ENCODE data around the gene MINDY4.

Gene MINDY4

GRCh38 chr7:30871655-30872054 lies 100.4 kb downstream of the MINDY4 start:
- no peak overlapping the region for H3K4me3 ChIP-seq (ENCODE audit: low read depth, low read length)
- TF ChIP-seq CTCF (IDR thresholded peaks at IDR 0.05; ENCODE audit: insufficient read depth, low read depth, low read length, missing control alignments) = no peak
- DNase-seq (ENCODE audit: low read depth) = no peak

DNA sequence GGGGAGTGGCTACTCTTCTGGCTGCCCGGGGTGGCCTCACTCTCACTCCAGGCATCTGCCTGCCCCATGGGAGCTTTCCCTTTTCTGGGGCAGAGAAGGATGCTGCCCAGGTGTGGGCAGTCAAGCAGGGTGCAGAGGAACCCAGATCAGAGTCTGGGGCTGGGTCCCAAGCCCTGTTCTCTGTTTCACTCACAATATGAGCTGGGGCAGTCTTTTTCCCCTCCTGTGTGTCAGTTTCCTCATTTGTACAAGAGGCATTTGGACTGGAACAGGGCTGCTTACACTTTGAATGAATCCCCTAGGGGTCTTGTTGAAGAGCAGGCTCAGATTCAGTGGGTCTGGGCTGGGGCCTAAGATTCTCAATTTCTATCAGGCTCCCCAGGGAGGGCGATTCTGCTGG lies 102.0 kb downstream of the MINDY4 start:
- no peak overlapping the region for H3K4me3 ChIP-seq (ENCODE audit: low read depth, low read length)
- TF ChIP-seq CTCF (IDR thresholded peaks at IDR 0.05; ENCODE audit: insufficient read depth, low read depth, low read length, missing control alignments) = no peak
- DNase-seq (ENCODE audit: low read depth) = no peak

DNA sequence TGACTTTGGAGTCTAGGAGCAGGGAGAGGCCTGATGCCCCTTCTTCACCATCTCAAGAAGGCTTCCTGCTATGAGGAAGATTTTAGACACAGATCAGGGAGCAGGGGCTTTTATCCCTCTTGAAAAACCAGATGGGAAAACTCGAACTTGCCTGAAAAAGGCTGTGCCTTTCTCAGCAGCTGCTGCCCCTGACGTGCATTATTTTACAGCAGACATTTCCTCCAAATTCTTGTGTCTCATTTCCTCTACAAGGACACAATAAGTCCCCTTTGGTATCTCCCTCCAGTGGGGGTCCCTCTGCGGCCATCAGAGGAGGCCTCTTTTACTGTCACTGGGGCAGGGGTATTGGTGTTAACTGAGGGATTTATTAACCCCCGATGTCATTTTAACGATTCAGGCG lies 102.4 kb downstream of the MINDY4 start:
- TF ChIP-seq CTCF (IDR thresholded peaks at IDR 0.05; ENCODE audit: insufficient read depth, low read depth, low read length, missing control alignments) = no peak
- no peak overlapping the region for H3K4me3 ChIP-seq (ENCODE audit: low read depth, low read length)
- no peak for DNase-seq (ENCODE audit: low read depth)

GRCh38 chr7:30874656-30875302 lies 103.6 kb downstream of the MINDY4 start:
- H3K4me3 ChIP-seq (ENCODE audit: low read depth, low read length) = no peak overlapping the region
- no peak for TF ChIP-seq CTCF (IDR thresholded peaks at IDR 0.05; ENCODE audit: insufficient read depth, low read depth, low read length, missing control alignments)
- no peak for DNase-seq (ENCODE audit: low read depth)

- no peak overlapping the region for H3K4me3 ChIP-seq (ENCODE audit: low read depth, low read length)
- DNase-seq (ENCODE audit: low read depth) = no peak
- no peak for TF ChIP-seq CTCF (IDR thresholded peaks at IDR 0.05; ENCODE audit: insufficient read depth, low read depth, low read length, missing control alignments)
Measured at GRCh38 chr7:30877015-30877769, 106.0 kb downstream of the MINDY4 start.

- DNase-seq (ENCODE audit: low read depth) = no peak
- no peak for TF ChIP-seq CTCF (IDR thresholded peaks at IDR 0.05; ENCODE audit: insufficient read depth, low read depth, low read length, missing control alignments)
- H3K4me3 ChIP-seq (ENCODE audit: low read depth, low read length) = no peak overlapping the region
Measured at GRCh38 chr7:30877993-30878392, 106.8 kb downstream of the MINDY4 start.

Data from GM12865 (cell line).